HEK293T (cell line): ENCODE results near the gene SRBD1.

Experiments
- BHLHE40 ChIP-seq: fragments of 450-650 bp; IDR thresholded peaks from 2 replicates; pipeline ENCODE4 v1.6.1; 2016; ENCODE audit warnings: mild to moderate bottlenecking, moderate library complexity, borderline replicate concordance
- FOXA1 ChIP-seq: fragments of 450-650 bp; IDR thresholded peaks from 2 replicates; pipeline ENCODE4 v1.6.1; 2016; ENCODE audit warnings: mild to moderate bottlenecking
- L3MBTL2 ChIP-seq: fragments of 450-650 bp; conservative IDR thresholded peaks from 2 replicates; pipeline ENCODE4 v1.6.1; 2016; ENCODE audit warnings: mild to moderate bottlenecking
- LEF1 ChIP-seq: fragments of 450-650 bp; IDR thresholded peaks from 2 replicates; pipeline ENCODE4 v1.6.1; 2017; ENCODE audit warnings: mild to moderate bottlenecking, borderline replicate concordance
- NFRKB ChIP-seq: fragments of 450-650 bp; IDR thresholded peaks from 2 replicates; pipeline ENCODE4 v1.6.1; 2016; ENCODE audit warnings: mild to moderate bottlenecking, moderate library complexity
- SP1 ChIP-seq: fragments of 450-650 bp; IDR thresholded peaks from 2 replicates; pipeline ENCODE4 v1.6.1; 2017
- SUZ12 ChIP-seq: fragments of 450-650 bp; IDR thresholded peaks from 2 replicates; pipeline ENCODE4 v1.6.1; 2016; ENCODE audit warnings: mild to moderate bottlenecking
- TF ChIP-seq, protein P1 (sequence below): fragments of 450-650 bp; IDR thresholded peaks from 2 replicates; pipeline ENCODE4 v1.6.1; 2016

DNA sequence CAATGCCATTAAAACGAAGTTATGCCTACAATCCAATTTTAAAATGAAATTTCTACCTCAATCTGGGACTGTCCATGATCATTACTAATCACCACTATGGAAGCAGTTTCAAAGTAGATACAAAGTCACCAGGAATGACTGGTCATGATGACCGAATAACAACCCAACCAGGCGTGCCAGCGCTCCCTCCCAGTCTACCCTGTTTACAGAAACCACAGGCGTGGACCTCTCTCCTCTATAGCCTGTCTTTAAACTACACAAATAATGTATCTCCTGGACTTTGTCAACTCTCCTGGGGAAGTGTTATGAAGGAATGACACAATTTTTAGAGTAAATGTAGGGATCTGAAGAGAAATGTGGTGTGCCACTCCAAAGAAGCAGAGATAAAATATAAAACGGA, 150.2 kb downstream of the SRBD1 start:
- TF ChIP-seq, protein P1, sequence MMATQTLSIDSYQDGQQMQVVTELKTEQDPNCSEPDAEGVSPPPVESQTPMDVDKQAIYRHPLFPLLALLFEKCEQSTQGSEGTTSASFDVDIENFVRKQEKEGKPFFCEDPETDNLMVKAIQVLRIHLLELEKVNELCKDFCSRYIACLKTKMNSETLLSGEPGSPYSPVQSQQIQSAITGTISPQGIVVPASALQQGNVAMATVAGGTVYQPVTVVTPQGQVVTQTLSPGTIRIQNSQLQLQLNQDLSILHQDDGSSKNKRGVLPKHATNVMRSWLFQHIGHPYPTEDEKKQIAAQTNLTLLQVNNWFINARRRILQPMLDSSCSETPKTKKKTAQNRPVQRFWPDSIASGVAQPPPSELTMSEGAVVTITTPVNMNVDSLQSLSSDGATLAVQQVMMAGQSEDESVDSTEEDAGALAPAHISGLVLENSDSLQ = no peak
- no peak for TF ChIP-seq LEF1
- no peak for TF ChIP-seq SUZ12
- TF ChIP-seq SP1 = no peak
- TF ChIP-seq L3MBTL2 = no peak
- no peak for TF ChIP-seq BHLHE40
- TF ChIP-seq FOXA1 = no peak
- TF ChIP-seq NFRKB = no peak
